NCI-H2029 (cell line): ENCODE data around the gene ANKRD17.
"Not testable (repeated sequence)": the region's sequence is repeated elsewhere in the genome, so short reads cannot be mapped to it uniquely, and the experiment has no call there.

Source experiments
- DNase-seq: peaks from one replicate; lab custom pipeline; 2025; lab: John Stamatoyannopoulos, UW

Gene ANKRD17, protein sequence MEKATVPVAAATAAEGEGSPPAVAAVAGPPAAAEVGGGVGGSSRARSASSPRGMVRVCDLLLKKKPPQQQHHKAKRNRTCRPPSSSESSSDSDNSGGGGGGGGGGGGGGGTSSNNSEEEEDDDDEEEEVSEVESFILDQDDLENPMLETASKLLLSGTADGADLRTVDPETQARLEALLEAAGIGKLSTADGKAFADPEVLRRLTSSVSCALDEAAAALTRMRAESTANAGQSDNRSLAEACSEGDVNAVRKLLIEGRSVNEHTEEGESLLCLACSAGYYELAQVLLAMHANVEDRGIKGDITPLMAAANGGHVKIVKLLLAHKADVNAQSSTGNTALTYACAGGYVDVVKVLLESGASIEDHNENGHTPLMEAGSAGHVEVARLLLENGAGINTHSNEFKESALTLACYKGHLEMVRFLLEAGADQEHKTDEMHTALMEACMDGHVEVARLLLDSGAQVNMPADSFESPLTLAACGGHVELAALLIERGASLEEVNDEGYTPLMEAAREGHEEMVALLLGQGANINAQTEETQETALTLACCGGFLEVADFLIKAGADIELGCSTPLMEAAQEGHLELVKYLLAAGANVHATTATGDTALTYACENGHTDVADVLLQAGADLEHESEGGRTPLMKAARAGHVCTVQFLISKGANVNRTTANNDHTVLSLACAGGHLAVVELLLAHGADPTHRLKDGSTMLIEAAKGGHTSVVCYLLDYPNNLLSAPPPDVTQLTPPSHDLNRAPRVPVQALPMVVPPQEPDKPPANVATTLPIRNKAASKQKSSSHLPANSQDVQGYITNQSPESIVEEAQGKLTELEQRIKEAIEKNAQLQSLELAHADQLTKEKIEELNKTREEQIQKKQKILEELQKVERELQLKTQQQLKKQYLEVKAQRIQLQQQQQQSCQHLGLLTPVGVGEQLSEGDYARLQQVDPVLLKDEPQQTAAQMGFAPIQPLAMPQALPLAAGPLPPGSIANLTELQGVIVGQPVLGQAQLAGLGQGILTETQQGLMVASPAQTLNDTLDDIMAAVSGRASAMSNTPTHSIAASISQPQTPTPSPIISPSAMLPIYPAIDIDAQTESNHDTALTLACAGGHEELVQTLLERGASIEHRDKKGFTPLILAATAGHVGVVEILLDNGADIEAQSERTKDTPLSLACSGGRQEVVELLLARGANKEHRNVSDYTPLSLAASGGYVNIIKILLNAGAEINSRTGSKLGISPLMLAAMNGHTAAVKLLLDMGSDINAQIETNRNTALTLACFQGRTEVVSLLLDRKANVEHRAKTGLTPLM (N-terminal part only)

DNA sequence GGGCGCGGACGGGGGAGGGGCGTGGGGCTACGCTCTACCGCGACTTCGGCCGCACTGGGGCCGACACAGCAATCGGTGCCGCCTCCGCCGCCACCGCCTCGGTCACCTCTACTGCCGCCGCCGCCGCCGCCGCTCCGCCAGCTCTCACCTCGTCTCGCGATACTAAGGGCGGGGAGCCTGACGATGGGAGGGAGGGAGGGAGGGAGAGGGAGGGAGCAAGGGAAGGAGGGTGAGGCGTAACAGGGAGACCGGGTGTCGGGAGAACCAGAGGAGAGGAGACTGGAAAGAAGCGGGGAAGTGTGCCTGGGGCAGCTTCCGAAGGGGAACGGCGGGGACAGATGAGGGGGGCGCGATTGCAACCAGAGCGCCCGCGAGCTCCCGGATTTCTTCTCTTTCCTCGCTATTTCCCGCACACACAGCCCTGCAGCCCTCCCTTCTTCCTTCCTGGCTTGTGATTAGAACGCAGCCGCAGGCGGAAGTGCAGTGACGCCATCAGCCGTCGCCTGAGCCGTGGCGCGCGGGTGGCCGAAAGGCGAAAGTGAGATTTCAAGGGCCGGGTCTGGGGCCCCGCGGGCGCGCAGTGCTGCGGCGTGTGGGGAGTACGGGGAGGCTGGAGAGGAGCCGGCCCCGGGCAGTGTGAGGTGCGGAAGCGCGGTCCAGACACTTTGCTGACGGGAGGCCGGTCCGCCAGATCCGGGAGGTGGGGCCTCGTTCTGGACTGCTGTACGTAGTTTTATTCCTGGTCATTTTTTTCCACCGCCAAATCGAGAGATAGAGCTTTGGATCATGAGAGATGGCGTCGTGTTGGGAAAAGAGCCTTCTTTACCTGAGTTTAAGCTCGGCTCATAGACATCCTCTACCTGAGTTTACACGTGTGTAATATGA lies at the start of gene ANKRD17:
ANKRD17 (minus strand) TSS at position 113 of the 885 bp plus-strand sequence. CDS start 130 bp downstream, outside the sequence.
- DNase-seq = peak; percentile 85

DNA sequence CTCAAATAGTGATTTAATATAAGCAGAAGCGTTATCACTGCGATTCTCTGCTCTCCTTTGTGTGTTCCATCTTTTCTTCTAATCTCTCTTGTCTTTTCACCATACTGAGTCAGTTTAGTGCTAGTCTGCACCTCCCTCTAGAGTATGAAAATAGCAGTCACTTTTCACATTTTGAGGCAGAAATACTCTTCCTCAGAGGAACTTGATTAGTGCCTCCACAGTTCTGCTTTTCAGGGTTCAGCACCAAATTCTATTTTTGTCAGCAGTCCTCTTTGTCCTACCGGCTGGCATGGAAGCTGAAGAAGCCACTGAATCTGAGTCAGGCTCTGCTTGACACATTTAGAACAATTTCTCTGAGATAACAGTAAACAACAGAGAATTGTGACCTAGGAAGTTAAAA lies 49.7 kb upstream of the ANKRD17 start:
- DNase-seq = no peak

DNA sequence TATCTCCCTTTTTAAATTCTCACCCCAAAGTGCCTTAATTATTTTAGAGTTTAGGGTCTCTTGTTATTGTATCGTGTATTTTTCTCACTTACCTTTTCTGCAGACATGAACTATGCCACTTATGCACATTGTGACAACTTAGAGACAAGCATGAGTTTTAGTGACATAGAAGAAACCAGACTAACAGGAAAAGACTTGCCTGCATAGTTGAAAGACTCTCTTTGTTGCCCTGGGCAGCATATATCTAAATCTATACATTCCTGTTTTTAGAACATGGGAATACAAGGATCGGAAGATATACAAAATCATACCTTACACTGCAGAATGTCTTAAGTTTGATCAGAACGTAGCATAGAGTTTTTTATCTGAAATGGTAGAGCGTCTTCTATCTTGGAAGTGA lies 45.1 kb upstream of the ANKRD17 start:
- no peak for DNase-seq

DNA sequence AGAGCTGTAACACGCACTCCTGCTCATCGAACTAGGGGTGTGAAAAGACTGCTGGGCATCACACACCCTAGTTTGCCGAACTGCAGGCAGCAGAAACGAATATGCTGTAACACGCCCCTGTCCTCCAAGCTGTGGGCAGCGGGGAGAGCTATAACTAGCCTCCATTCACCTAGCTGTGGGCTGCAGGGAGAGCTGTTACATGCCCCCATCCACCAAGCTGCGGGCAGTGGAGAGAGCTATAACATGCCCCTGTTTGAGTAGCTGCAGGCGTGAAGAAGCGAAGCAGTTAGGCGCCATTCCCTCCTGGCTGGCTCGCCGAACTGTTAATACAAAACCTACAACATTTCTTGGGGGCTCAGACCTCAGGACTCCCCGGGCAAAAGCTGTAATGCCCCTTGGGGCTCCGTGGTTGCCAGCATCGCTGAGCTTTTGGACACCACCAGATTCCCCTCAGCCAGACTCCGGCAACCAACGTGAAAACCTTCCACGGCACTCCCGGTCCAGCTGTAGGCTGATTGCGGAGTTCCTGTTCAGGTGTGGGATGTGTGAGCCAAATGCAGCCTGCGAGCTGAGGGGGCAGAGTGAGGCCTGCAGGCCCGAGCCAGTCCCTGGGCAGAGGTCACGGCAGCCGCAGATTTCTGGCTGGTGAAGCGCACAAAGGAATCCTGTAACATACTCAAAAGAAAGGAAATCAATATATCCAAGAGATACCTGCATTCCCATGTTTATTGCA lies 41.1 kb upstream of the ANKRD17 start:
- DNase-seq = no peak

DNA sequence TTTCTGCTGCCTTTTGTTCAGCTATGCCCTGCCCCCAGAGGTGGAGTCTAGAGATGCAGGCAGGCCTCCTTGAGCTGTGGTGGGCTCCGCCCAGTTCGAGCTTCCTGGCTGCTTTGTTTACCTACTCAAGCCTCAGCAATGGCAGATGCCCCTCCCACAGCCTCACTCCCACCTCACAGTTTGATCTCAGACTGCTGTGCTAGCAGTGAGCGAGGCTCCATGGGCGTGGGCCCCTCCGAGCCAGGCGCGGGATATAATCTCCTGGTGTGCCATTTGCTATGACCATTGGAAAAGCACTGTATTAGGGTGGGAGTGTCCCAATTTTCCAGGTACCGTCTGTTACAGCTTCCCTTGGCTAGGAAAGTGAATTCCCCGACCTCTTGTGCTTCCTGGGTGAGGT lies 34.1 kb upstream of the ANKRD17 start:
- not testable (repeated sequence) for DNase-seq

DNA sequence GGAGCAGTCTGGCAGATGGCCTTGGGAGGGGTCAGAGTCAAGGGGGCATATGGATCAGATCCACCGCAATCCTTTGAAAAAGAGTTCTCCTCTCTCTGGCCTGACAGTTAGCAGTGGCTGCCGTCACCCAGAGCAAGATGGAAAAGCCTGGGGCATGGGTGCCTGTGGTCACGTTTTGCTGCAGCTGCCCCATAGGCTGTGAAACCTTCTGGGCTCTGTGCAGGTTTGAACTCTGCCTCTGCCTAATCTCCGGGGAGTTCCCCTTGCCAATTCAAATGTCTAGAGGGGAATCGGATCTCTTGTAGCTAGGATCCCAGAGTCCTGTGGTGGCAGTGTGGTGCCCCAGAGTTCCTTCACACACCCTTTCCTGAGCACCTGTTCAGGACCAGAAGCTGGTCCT lies 23.4 kb upstream of the ANKRD17 start:
- DNase-seq = no peak

DNA sequence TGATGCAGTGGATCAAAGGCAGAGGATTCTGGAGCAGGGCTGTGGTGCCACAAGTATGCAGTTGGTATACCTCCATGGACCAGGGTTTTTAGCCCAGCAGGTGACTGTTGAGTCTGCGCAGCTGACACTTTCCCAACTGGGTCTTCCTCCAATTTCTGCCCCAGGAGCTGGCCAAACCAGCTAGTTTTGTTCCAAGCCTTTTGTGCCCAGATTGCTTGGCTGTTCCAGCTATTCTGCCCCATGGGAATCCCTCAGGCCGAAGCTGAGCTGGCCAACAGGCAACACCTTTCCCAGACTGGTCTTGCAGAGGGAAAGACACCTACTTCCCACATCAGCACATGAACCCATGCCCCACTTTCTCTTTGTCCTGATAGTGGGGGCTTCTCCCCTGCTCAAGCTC lies 22.8 kb upstream of the ANKRD17 start:
- DNase-seq = no peak

DNA sequence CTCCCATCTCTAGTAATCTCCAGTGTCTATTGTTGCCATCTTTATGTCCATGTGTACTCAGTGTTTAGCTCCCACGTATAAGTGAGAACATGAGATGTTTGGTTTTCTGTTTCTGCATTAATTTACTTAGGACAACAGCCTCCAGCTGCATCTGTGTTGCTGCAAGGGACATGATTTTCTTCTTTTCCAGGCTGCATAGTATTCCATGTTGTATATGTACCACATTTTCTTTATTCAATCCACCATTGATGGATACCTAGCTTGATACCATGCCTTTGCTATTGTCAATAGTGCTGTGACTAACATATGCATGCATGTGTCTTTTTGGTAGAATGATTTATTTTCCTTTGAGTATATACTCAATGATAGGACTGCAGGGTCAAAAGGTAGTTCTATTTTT lies 18.6 kb upstream of the ANKRD17 start:
- no peak for DNase-seq

DNA sequence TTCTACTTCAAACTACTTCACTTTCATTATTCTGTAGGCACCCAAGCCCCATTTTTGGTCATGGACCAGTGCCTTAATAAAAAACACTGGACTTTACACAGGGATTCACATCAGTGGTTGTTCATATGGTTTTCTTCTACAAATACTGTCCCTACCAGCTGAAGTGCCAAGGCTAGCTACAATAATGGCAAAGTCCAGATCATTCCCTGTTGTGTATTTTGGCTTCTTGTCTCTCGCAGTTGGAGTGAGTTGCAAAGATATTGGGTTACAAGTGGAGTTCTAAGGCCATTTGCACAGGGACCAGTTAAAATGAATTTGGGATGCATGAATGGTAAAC lies 16.7 kb upstream of the ANKRD17 start:
- DNase-seq = peak; percentile 89

DNA sequence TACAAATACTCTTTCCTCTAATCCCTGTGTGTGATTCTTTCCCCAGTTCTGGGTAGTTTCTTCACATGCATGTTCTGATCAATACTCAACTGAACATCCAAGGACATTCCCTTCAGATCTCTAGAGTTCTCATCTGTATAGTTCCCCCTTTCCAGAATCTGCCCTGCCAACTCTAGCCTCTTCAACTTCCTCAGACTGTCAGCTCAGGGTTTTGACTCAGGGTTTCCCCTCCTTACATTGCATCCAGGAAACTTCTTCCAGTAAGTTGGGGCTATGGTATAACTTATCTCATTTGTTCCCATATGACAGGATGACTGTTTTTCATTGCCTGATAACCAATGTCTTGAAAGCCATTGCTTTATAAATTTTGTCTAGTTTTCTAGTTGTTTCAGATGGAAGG lies 14.2 kb upstream of the ANKRD17 start:
- DNase-seq = no peak

DNA sequence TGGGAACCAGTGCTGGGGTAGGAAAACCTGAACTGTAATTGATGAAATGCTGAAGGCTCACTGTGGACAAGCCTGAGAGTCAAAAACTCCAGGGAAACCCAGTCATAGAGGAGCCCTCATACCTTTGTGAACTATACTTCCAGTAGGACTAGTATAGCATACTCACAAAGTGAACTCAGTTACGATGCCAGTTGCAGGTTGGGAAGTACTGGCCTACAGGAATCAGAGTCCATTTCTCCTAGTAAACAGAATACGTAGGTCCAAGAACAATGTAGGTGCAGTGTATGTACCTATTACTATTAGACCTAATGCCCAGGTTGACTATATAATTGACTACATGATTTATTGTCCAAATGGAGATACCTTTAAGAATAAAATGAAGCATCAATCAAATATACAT lies 8.5 kb upstream of the ANKRD17 start:
- no peak for DNase-seq

DNA sequence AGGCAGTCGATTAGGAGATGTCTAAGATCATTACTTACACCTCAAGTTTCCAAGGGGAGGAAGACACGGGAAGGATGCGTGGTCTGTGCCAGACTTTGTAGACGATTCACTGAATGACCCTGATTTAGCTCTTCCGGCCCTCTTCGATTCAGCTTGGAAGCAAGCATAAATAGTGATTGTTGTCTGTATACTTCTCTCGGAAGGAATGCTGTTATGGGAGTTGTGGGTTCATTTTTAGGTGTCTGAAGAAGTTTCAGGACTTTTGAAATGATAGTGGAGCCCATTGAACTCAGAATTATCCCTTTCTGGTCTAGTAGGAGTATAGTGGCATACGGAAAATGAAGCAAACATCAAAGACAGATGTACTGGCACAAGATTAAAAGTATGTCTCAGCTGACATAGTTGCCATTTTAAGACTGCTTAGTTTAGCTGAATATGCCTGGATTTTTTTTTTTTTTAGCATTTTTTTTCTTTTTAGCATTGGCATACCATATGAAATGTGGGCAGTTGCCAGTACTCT lies 1.0 kb upstream of the ANKRD17 start:
- DNase-seq = no peak

DNA sequence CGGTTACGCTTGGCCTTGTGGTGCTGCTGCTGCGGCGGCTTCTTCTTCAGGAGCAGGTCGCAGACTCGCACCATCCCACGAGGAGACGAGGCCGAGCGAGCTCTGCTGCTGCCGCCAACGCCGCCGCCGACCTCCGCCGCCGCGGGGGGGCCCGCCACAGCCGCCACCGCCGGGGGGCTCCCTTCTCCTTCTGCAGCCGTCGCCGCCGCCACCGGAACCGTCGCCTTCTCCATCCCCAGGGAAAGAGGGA lies 237 bp downstream of the ANKRD17 start:
- DNase-seq = no peak

DNA sequence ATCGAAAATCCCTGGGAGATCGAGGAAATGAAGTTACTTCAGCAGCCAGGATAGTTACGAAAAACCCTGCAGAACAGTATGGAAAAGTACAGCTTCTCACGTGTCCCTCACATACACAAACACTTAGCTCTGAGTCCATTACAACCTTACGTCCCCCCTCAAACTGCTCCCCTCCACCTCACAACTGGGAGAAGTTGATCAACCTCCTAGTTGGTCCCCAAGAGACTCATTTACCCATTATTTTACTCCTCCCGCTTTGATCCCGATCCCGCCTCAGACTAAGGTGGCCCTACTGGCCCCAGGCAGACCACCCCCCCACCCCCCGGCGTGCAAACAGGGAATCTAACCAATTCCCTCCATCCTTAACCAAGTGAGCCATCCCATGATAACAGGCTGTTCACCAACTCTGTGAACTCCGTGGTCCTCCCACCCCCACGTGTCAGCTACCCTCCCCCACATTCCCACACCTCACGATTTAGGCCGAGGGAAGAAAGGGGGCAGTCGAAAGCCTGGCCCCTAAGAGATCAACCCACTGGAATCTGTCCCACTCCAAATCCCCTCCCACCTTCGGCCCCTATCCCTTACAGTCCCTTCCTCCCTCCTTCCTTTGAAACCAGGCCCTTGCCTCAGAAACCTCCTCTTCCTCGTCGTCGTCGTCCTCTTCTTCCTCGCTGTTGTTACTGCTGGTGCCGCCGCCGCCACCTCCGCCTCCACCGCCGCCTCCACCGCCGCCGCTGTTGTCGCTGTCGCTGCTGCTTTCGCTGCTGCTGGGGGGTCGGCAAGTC lies 755 bp downstream of the ANKRD17 start:
- peak; percentile 23 for DNase-seq

DNA sequence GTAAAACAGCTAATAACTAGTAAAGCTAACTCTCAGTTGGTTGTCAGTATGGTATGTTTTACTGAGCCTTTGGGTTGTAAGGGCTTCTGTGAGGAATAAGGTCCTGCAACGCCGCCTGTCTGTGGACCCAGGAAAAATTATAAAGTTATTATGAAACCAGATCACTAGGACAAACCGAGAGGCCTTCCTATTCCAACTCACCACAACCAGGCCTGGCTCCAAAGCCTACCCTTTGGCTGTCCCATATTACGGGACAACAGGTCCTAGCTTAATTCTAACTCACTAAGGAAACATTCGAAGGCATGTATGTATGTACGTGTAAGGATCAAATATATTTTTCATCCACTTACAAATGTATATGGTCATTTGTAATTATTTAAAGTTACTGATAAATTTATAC lies 1.4 kb downstream of the ANKRD17 start:
- DNase-seq = peak; percentile 57

DNA sequence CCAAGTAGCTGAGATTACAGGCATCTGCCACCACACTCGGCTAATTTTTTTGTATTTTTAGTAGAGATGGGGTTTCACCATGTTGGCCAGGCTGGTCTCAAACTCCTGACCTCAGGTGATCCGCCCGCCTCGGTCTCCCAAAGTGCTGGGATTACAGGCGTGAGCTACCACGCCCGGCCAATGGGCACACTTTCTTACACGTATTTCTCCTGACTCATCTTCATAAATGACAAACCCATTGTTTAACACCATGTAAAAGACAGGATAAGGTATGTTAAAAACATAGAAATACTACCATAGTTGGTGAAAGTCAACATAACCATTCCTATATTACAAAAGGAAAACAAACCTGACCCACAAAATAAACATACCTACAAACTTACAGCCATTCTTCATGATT lies 2.8 kb downstream of the ANKRD17 start:
- not testable (repeated sequence) for DNase-seq

DNA sequence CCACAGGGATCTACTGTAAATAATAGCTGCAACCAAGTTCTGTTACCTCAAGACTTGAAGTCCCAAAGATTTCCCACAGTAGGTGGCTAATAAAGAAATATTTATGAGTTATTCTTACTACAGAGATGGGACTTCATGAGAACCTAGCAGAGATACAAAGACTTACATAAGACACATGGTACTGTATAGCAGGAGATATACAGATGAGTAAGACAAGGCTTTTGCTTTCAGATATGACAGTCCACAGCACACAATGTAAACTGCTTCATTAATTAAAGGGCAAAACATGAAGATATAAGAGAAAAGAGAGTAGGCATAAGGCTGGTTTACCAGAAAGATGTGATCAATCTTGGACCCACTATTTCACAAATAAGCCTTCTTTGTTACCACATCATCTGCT lies 6.6 kb downstream of the ANKRD17 start:
- no peak for DNase-seq

DNA sequence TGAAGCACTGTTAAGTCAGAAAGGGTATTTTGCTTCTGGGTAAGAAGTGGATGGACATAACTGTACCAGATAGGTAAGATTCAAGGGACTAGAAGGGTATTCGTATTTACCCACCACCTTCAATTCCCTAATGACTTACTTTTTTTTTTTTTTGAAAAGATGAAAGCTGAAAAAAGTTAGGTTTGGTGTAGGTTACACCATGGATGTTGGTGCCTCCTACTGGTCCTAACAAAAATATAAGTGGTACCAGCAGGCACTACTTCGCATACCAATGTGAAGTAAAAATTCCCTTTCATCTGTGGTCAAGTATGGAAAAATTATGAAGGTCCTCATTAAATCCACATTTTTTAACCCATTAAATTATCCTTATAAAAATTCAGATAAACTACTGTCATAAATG lies 7.2 kb downstream of the ANKRD17 start:
- no peak for DNase-seq

DNA sequence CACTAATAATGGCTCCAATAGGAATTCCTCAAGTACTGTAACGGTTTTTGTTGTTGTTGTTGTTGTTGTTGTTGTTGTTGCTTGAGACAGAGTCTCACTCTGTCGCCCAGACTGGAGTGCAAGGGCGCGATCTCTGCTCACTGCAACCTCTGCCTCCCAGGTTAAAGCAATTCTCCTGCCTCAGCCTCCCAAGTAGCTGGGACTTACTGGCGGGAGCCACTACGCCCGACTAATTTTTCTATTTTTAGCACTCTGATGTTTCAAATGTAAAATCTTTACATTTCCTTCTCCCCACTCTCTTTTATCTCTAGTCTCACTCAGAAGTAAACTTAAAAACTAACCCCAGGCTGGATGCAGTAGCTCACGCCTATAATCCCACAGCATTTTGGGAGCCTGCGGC lies 8.0 kb downstream of the ANKRD17 start:
- DNase-seq = no peak

DNA sequence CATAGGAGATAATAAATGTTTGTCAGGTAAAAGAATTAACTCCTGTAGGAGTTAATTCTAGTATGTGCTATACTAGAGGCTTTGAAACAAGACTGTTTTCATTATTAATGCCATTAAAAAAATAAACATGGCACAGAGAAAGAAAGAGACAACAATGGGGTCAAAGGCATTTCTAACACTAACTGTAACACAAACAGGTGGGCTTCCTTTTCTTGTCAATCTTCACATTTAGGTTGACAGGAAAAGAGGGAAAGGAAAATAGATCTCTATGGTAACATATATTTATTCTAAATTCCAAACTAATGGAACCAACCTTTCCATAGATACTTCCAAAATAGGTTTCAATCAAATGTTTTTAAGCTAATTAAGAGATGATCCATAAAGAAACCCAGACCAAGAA lies 9.8 kb downstream of the ANKRD17 start:
- no peak for DNase-seq
